Measurements from ENCODE around the gene ARHGAP4.

ARHGAP4 gene

GRCh38 chrX:153924149-153924861, 1.8 kb downstream of the ARHGAP4 start:
- no peak for DNase-seq

GRCh38 chrX:153922932-153923857, 2.9 kb downstream of the ARHGAP4 start:
- DNase-seq: no peak

- no peak for DNase-seq
These were observed 4.3 kb downstream of the ARHGAP4 start for GRCh38 chrX:153921511-153922446.

GRCh38 chrX:153921070-153921469, 5.0 kb downstream of the ARHGAP4 start:
- DNase-seq: no peak

GRCh38 chrX:153920546-153920945, 5.5 kb downstream of the ARHGAP4 start:
- DNase-seq: no peak

- DNase-seq: no peak
These were observed 6.8 kb downstream of the ARHGAP4 start for GRCh38 chrX:153919281-153919680.

- no peak for DNase-seq
These were observed 8.2 kb downstream of the ARHGAP4 start for GRCh38 chrX:153917869-153918268.

GRCh38 chrX:153913701-153914100, 12.4 kb downstream of the ARHGAP4 start:
- no peak for DNase-seq

- DNase-seq: no peak
These were observed 12.9 kb downstream of the ARHGAP4 start for GRCh38 chrX:153913211-153913610.

GRCh38 chrX:153911798-153912197, 14.3 kb downstream of the ARHGAP4 start:
- no peak for DNase-seq

- DNase-seq: no peak
These were observed 15.6 kb downstream of the ARHGAP4 start for GRCh38 chrX:153910446-153910845.

- no peak for DNase-seq
These were observed 16.1 kb downstream of the ARHGAP4 start for GRCh38 chrX:153909980-153910360.

- no peak for DNase-seq
These were observed 16.8 kb downstream of the ARHGAP4 start for GRCh38 chrX:153909024-153909979.

GRCh38 chrX:153908219-153908860, 17.7 kb downstream of the ARHGAP4 start:
- DNase-seq: no peak

GRCh38 chrX:153907456-153907855, 18.6 kb downstream of the ARHGAP4 start:
- no peak for DNase-seq

GRCh38 chrX:153906126-153906917, 19.7 kb downstream of the ARHGAP4 start:
- no peak for DNase-seq

GRCh38 chrX:153905481-153906095, 20.5 kb downstream of the ARHGAP4 start:
- DNase-seq: no peak

- no peak for DNase-seq
These were observed 21.8 kb downstream of the ARHGAP4 start, which contains the start of gene AVPR2 for GRCh38 chrX:153903991-153904957. Gene AVPR2 (plus strand): TSS chrX:153904673. CDS start chrX:153905146, 473 bp downstream.

Measured in GOT3 (cell line).